Activated naive CD8-positive, alpha-beta T cell (primary cell): Measurements from ENCODE around the gene XYLT1.

Source experiments
- H3K27ac Mint-ChIP-seq: one replicate; pipeline ENCODE4 v1.8.0; 2021; ENCODE audit warnings: mixed read lengths
- H3K27me3 Mint-ChIP-seq: one replicate; pipeline ENCODE4 v1.8.0; 2021; ENCODE audit warnings: mixed read lengths
- H3K36me3 Mint-ChIP-seq: one replicate; pipeline ENCODE4 v1.8.0; 2021; ENCODE audit warnings: mixed read lengths
- H3K4me1 Mint-ChIP-seq: one replicate; pipeline ENCODE4 v1.8.0; 2021; ENCODE audit warnings: low read depth, mixed read lengths
- H3K4me3 Mint-ChIP-seq: one replicate; pipeline ENCODE4 v1.8.0; 2021; ENCODE audit warnings: mild to moderate bottlenecking, mixed read lengths
- H3K9me3 Mint-ChIP-seq: one replicate; pipeline ENCODE4 v1.8.0; 2021; ENCODE audit warnings: low read depth, mixed read lengths

Gene XYLT1

DNA sequence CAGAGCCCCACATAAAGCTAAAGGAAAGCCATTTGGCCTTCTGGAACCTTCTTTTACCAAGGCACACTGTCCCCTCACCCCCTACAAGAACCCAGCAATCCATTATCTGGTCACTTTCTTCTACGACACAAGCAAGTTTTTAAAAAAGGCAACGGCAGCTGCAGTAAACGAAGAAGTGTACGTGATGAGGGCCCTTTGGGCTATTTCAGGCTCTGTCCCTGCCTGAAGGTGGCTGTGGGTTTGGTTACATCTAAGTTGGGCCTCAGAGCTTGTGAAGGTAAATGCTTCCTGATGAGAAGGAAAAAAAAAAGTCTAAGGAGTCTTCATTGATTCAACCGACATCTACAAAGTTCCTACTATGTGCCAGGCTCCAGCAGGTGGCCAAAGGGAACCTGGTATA is 35.4 kb downstream of the XYLT1 start:
- Mint-ChIP-seq H3K9me3 (no peaks in the 10 kb centered on the region), H3K27ac (no peak overlapping the region), H3K27me3 (no peaks in the 10 kb centered on the region), H3K4me3 (no peak overlapping the region), H3K4me1 (peaks cover 28% of the 10 kb centered on the region), H3K36me3 (no peaks in the 10 kb centered on the region)

- Mint-ChIP-seq H3K36me3 (peaks cover 2% of the 10 kb centered on the region), H3K27me3 (no peaks in the 10 kb centered on the region), H3K4me1 (peaks cover 13% of the 10 kb centered on the region), H3K9me3 (no peaks in the 10 kb centered on the region), H3K27ac (no peak overlapping the region), H3K4me3 (no peak overlapping the region)
These were observed 36.9 kb downstream of the XYLT1 start for GRCh38 chr16:17433577-17434451.

DNA sequence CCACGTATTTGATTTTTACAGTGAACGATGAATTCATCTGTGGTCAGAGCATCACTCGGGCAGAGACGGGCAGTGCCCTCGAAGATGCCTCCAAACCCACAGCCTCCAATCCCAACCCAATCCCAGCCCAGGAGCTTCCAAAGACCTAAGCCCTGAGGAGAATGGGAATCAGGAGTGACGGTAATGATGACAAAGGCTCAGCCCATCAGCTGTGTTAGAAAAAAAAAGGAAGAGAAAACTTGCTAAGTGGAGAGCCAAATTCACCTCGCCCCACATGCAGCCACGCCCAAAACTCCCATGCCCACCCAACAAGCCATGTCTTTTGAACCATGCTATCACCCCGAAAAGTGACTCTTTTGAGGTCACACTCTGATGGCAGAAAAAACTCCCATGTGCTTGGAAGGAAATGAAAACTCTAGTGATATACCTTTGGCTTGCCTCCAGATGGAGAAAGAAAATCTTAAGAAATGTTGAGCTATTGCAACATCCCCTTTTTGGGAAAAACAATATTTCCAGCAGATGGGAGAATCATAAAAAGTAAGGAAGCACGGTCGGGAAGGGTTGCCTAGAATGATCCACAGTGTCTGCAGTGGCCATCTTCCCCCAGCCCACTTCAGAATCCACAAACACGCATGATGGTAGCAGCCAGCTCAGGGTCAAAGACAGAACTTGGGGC is 37.7 kb downstream of the XYLT1 start:
- Mint-ChIP-seq H3K27ac (no peak overlapping the region), H3K27me3 (no peaks in the 10 kb centered on the region), H3K4me1 (peaks cover 5% of the 10 kb centered on the region), H3K4me3 (no peak overlapping the region), H3K36me3 (peaks cover 2% of the 10 kb centered on the region), H3K9me3 (no peaks in the 10 kb centered on the region)

DNA sequence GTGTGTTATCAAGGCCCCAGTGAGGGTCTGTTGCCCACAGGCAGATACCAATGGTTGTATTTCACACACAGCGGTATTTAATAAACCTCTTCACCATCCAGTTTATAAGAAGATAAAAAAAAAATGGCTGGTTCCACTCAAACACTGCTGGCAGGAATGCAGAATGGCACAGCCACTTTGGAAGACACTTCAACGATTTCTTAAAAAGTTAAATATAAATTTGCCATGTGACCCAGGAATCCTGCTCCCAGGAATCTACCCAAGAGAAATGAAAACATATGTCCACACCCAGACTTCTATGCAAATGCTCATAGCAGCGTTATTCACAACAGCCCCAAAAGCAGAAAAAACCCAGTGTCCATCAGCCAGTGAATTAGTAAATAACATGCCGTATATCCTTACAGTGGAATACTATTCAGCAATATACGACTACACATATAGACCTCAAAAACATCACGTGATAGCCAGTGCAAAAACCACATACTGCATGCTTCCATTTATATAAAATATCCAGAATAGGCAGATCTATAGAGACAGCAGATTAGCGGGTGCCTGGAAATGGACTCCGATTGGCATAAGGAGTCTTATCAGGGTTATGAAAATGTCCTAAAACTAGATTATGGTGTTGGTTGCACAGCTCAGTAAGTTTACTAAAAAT is 38.7 kb downstream of the XYLT1 start:
- no peaks in the 10 kb centered on the region for H3K4me1 Mint-ChIP-seq
- no peak overlapping the region for H3K27ac Mint-ChIP-seq
- no peaks in the 10 kb centered on the region for H3K9me3 Mint-ChIP-seq
- H3K36me3 Mint-ChIP-seq: peaks cover 4% of the 10 kb centered on the region
- H3K4me3 Mint-ChIP-seq: no peak overlapping the region
- no peaks in the 10 kb centered on the region for H3K27me3 Mint-ChIP-seq

DNA sequence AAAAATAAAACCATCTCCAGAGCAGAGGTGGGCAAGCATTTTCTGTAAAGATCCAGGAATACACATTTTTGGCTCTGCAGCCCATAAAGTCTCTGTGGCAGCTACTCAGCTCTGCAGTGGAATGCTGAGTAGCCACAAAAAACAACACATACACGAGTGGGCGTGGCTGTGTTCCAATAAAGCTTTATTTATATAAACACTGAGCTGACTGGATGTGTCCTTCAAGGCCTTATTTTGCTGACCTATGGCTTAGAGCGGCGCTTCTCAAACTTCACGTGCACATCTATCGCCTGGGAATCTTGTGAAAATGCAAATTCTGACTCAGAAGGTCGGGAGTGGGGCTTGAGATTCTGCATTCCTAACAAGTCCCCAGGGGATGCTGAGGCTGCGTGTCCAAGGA is 39.7 kb downstream of the XYLT1 start:
- Mint-ChIP-seq H3K36me3 (peaks cover 9% of the 10 kb centered on the region), H3K4me1 (peaks cover 2% of the 10 kb centered on the region), H3K27ac (no peak overlapping the region), H3K27me3 (no peaks in the 10 kb centered on the region), H3K9me3 (no peaks in the 10 kb centered on the region), H3K4me3 (no peak overlapping the region)

DNA sequence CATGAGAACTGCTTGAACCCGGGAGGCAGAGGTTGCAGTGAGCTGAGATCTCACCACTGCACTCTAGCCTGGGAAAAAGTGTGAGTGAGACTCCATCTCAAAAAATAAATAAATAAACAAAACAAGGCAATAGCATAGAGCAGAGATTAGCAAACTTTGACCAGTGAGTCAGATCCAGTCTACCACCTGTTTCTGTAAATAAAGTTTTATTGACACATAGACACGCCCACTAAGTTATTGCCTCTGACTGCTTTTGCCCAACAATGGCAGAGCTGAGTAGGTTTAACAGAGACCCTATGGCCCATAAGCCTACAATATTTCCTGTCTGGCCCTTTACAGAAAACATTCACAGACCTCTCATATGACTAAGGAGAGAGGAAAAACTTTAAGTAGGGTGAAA is 44.3 kb downstream of the XYLT1 start:
- Mint-ChIP-seq H3K4me1 (peaks cover 17% of the 10 kb centered on the region), H3K27me3 (no peaks in the 10 kb centered on the region), H3K27ac (no peak overlapping the region), H3K4me3 (no peak overlapping the region), H3K9me3 (no peaks in the 10 kb centered on the region), H3K36me3 (peaks cover 12% of the 10 kb centered on the region)

DNA sequence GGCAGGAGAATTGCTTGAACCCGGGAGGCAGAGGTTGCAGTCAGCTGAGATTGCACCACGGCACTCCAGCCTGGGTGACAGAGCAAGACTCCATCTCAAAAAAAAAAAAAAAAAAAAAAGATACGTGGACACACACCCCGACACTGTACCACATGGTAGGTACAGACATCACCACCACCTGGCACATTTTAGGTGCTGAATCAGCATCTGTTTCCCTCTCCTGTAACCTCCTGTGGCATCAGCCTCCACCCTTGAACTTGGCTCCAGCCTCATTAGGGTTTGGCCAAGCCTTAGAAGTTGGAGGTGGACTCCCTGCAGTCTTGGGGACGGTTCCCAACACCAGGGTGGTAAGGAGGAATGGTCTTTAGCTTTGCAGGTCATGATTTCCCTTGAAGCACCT is 46.0 kb downstream of the XYLT1 start:
- Mint-ChIP-seq H3K36me3 (peaks cover 12% of the 10 kb centered on the region), H3K4me1 (peaks cover 21% of the 10 kb centered on the region), H3K27me3 (no peaks in the 10 kb centered on the region), H3K4me3 (no peak overlapping the region), H3K9me3 (no peaks in the 10 kb centered on the region), H3K27ac (no peak overlapping the region)

GRCh38 chr16:17423221-17423620 is 47.5 kb downstream of the XYLT1 start:
- H3K27me3 Mint-ChIP-seq: no peaks in the 10 kb centered on the region

DNA sequence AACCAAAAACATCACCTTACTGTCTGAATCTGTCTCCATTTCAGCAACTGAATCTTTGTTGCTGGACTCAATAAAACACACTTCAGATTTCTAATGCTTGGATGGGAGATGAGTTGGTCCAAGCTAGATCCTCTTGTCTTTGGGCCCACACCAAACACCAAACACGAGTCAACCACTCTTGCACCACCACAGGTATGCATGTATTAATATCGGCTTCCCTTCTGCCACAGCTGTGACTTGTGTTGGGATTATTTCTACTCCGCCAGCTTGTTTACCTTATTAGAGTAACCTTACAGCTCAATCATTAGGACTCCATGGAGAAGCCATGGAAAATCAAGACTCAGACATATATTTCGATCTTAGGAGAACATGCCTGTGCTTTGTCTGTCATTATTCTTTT is 49.9 kb downstream of the XYLT1 start:
- Mint-ChIP-seq H3K36me3 (peaks cover 3% of the 10 kb centered on the region), H3K4me1 (peaks cover 43% of the 10 kb centered on the region), H3K27ac (no peak overlapping the region), H3K9me3 (no peaks in the 10 kb centered on the region), H3K4me3 (no peak overlapping the region), H3K27me3 (no peaks in the 10 kb centered on the region)

More at GRCh38 chr16:17423221-17423620, 47.5 kb downstream of the XYLT1 start:
- no peak overlapping the region for H3K4me3 Mint-ChIP-seq
- peaks cover 23% of the 10 kb centered on the region for H3K4me1 Mint-ChIP-seq
- no peaks in the 10 kb centered on the region for H3K9me3 Mint-ChIP-seq
- H3K36me3 Mint-ChIP-seq: peaks cover 10% of the 10 kb centered on the region
- no peak overlapping the region for H3K27ac Mint-ChIP-seq

DNA sequence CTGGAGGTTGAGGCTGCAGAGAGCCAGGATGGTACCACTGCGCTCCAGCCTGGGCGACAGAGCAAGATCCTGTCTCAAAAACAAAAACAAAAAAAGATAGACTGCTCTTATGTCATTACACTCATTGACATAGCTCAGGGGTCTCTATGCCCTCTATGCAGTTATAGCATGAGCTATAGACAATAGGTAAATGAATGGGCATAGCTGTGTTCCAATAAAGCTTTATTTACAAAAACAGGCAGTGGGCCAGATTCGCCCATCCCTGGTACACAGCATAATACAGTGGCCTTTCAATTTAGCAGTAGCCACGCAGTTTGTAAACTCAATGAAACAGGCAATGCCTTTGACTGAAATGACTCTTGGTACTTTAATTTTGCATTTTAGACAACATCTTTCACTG is 51.5 kb downstream of the XYLT1 start:
- Mint-ChIP-seq H3K27me3 (no peaks in the 10 kb centered on the region), H3K9me3 (no peaks in the 10 kb centered on the region), H3K27ac (no peak overlapping the region), H3K36me3 (peaks cover 2% of the 10 kb centered on the region), H3K4me1 (peaks cover 43% of the 10 kb centered on the region), H3K4me3 (no peak overlapping the region)

DNA sequence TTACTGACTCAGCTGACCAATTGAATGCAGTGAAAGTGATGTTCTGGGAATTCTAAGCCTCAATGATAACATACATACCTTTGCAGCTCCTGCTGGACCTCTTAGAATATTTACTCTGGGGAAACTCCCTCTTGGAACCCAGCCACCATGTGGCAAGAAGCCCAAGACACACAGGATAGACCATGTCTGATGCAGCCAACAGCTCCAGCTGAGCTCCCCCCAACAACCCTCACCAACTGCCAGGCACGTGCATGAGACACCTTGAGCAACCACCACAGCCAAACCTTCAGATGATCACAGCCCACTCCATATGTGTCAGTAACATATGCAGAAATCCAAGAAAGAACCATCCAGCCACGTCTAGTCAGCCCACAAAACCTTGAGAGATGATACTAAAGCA is 53.0 kb downstream of the XYLT1 start:
- Mint-ChIP-seq H3K27me3 (no peaks in the 10 kb centered on the region), H3K36me3 (no peaks in the 10 kb centered on the region), H3K4me1 (peaks cover 42% of the 10 kb centered on the region), H3K4me3 (peak overlapping the region; percentile 85), H3K9me3 (no peaks in the 10 kb centered on the region), H3K27ac (peak overlapping the region; percentile 93)

- H3K4me3 Mint-ChIP-seq: peak overlapping the region; percentile 85
- H3K9me3 Mint-ChIP-seq: no peaks in the 10 kb centered on the region
- H3K27ac Mint-ChIP-seq: peak overlapping the region; percentile 93
- no peaks in the 10 kb centered on the region for H3K36me3 Mint-ChIP-seq
- H3K27me3 Mint-ChIP-seq: no peaks in the 10 kb centered on the region
- peaks cover 46% of the 10 kb centered on the region for H3K4me1 Mint-ChIP-seq
These were observed 54.1 kb downstream of the XYLT1 start for GRCh38 chr16:17416461-17417311.

GRCh38 chr16:17414916-17415315 is 55.8 kb downstream of the XYLT1 start:
- Mint-ChIP-seq H3K27me3 (no peaks in the 10 kb centered on the region), H3K27ac (no peak overlapping the region), H3K4me3 (peak overlapping the region; percentile 35), H3K36me3 (peaks cover 3% of the 10 kb centered on the region), H3K9me3 (no peaks in the 10 kb centered on the region), H3K4me1 (peaks cover 45% of the 10 kb centered on the region)

DNA sequence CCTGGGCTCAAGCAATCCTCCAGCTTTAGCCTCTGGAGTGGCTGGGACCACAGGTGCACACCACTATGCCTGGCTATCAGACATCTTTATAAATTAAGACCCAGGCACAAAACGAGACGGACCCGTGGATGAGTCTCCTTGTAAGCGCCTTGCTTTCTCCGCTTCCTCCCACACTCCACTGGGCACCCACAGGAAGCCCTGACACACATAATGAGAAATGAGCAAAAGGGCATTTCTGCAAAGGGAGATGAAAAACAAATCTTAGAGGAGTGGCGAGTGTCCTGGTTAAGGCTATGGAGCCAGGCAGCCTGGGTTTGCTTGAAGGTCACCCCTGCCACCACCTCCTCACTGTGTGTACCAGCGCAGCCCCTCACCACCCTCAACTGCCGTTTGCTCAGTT is 56.3 kb downstream of the XYLT1 start:
- no peaks in the 10 kb centered on the region for H3K27me3 Mint-ChIP-seq
- H3K4me3 Mint-ChIP-seq: peak overlapping the region; percentile 35
- peaks cover 3% of the 10 kb centered on the region for H3K36me3 Mint-ChIP-seq
- H3K27ac Mint-ChIP-seq: peak overlapping the region; percentile 16
- peaks cover 45% of the 10 kb centered on the region for H3K4me1 Mint-ChIP-seq
- H3K9me3 Mint-ChIP-seq: no peaks in the 10 kb centered on the region
